ENCODE results near the gene MIB1.

Gene MIB1

GRCh38 chr18:21865043-21865442 lies 124.5 kb downstream of the MIB1 start:
- no peak for DNase-seq (ENCODE audit: extremely low read depth in 1 of 2, low read depth in 1 of 2)

DNA sequence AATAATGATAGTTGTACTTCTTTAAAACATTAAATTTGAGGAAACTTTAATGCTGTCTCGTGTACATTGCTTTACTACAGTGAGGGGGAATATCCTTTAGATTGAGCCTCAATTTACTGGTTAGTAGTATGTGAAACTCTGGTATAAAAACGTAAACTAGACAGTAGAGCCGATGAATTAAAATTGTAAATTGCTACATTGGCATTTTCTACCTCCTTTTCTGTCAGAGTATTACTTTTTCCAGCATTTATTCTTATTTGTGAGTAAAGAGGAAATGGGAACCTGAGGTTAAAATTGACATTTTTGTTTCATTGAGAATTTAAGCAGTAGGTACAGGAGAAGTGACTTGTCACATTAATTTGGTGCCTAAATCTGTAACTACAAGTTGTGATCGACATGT lies 128.2 kb downstream of the MIB1 start:
- no peak for DNase-seq (ENCODE audit: extremely low read depth in 1 of 2, low read depth in 1 of 2)

DNA sequence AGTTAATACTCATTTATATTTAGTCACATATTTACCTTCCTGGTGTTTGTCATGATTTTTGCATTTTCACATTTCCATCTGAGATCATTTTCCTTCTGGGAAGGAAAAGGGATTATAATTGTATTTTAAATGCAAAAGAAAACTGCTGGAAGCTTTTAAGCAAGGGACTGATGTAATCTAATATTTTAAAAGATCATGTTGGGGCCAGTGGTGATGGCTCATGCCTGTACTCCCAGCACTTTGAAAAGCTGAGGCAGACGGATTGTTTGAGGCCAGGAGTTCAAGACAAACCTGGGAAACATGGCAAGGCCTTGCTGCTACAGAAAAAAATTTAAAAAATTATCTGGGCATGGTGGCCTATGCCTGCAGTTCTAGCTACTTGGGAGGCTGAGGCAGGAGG lies 149.0 kb downstream of the MIB1 start:
- DNase-seq (ENCODE audit: extremely low read depth in 1 of 2, low read depth in 1 of 2) = no peak

DNA sequence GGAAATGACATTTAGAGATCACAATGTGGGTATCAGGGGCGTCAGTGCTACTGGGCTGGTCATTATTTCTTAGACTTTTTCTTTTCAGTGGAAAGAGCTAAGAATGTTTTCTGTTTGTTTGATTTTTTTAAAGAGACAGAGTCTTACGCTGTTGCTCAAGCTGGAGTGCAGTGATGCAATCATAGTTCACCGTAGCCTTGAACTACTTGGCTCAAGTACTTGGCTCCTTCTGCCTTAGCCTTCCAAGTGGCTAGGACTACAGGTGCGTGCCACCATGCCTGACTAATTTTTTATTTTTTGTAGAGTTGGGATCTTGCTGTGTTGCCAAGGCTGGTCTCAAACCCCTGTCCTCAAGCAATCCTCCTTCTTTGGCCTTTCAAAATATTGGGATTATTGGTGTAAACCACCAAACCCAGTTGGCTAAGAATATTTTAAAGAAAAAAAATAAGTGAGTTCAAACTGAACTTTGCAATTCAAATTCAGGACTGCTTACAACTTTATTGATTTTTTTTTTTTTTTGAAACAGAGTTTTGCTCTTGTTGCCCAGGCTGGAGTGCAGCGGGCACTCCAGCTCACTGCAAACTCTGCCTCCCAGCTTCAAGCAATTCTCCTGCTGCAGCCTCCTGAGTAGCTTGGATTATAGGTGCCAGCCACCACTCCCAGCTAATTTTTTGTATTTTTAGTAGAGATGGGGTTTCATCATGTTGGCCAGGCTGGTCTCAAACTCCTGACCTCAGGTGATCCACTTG lies 154.2 kb downstream of the MIB1 start:
- DNase-seq (ENCODE audit: extremely low read depth in 1 of 2, low read depth in 1 of 2) = no peak

DNA sequence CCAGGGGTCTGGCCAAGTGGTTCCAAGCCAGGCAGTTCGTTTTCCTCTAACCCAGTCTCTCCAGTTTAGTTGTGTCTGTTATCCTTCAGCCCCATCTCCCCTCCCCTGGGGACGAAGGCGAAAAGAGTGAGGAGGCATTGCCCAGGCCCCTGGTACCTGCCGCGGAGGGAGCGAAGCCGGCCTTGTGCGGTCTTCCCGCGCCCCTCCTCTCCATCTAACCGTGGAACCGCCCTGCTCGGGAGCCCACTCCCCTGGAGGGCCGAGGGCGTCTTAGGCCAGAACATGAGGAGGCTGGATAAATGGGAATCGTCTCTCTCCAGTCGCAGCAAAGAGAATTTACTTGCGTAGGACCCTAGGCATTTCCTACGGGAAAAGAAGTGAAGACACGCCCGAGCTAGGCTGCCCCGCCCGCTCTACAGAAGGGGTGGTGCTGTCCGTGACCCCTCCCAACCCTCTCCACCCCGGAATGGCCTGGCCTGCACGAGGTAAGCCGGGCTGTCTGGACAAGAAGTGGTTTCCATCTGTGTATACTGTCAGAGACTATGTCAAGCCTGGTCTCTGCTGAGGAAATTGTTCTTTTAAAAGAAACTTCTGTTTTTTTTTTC lies 156.2 kb downstream of the MIB1 start:
- no peak for DNase-seq (ENCODE audit: extremely low read depth in 1 of 2, low read depth in 1 of 2)

- DNase-seq (ENCODE audit: extremely low read depth in 1 of 2, low read depth in 1 of 2) = no peak
Measured at GRCh38 chr18:21897811-21898210, 157.2 kb downstream of the MIB1 start.

DNA sequence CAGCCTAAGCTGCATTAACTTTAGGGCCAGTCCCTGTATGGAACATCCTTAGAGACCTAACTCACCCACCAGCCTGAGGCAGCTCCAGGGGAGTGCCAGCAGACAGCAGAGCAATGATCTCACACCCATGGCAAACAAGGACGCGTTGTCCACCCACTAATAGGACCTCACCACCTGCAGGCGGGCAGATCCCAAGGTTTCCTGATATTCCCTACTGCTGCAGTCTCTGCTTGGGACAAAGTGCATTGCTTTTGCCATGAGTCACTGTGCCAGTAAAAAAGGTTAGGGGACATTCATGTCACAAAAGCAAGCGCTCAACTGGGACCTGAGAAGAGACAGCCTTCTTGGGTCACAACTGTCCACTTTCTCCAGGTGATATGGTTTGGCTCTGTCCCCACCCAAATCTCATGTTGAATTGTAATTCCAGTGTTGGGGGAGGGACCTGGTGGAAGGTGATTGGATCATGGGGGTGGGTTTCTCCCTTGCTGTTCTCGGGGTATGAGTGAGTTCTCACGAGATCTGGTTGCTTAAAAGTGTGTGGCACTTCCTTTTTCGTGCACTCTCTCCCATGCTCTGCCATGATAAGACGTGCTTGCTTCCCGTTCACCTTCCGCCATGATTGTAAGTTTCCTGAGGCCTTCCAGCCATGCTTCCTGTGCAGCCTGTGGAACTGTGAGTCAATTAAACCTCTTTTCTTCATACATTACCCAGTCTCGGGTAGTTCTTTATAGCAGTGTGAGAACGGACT lies 160.2 kb downstream of the MIB1 start:
- DNase-seq (ENCODE audit: extremely low read depth in 1 of 2, low read depth in 1 of 2) = no peak

DNA sequence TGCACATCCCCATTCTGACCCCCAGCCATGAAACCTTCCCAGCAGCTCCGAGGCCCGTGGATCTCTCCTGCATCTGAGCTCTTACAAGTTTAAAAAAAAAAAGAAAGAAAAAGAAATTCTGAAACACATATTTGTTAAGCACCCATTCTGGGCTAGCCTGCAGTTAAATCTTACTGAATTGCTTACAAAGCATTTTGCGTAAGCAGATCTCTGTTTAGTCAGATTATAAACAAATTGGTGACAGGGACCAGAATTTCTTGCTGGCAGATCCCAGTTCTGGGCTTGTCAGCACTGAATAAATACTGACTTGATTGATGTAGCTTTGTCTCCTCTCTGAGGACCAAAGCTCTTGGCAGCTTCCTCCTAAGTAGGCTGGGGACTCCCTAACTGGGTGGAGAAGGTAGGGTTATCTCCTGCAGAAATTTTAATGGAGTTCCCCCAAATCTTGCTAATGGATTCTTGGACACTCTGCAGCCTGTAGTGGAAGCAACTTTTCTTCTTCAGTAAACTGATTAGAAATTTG lies 160.9 kb downstream of the MIB1 start:
- DNase-seq (ENCODE audit: extremely low read depth in 1 of 2, low read depth in 1 of 2) = no peak

- no peak for DNase-seq (ENCODE audit: extremely low read depth in 1 of 2, low read depth in 1 of 2)
Measured at GRCh38 chr18:21903709-21904108, 163.1 kb downstream of the MIB1 start.

DNA sequence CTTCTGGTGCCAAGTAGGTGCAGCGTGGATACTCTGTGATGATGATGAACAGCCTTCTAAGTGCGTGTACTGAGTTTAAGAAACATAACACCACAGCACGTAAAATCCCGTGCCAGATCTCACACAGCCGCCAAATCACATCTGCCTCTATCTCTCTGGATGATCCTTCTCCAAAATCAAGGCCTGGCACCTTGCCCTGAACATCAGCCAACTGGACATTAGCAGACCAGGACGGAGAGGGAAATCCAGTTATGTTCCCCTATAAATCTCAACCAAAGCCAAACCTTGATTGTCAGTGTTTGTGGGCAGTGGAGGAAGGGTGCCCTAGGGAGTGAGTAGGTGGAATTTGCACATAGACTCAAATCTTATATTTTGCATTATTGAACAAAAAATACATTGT lies 164.3 kb downstream of the MIB1 start:
- no peak for DNase-seq (ENCODE audit: extremely low read depth in 1 of 2, low read depth in 1 of 2)

GRCh38 chr18:21907451-21907850 lies 166.9 kb downstream of the MIB1 start:
- no peak for DNase-seq (ENCODE audit: extremely low read depth in 1 of 2, low read depth in 1 of 2)

- DNase-seq (ENCODE audit: extremely low read depth in 1 of 2, low read depth in 1 of 2) = no peak
Measured at GRCh38 chr18:21908711-21909110, 168.1 kb downstream of the MIB1 start.

- DNase-seq (ENCODE audit: extremely low read depth in 1 of 2, low read depth in 1 of 2) = no peak
Measured at GRCh38 chr18:21910906-21911305, 170.3 kb downstream of the MIB1 start.

DNA sequence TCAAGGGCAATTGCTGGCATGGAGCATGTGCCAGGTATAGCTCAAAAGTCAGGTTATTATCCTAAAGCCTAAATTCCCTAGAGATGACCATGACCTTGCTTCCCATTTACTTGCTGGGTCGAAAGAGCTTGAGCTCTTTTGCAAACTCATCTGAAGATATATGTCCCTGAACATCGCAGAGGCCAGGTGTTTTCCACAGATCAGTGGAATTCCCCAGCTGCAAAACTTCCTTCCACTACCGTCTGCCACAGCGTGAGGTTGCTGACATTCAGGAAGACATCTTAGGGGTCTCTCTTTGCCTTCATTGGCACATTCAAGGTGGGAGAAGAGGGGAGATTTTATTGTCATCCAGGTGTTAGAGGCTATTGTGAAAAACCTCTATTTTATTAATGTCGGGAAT lies 171.0 kb downstream of the MIB1 start:
- DNase-seq (ENCODE audit: extremely low read depth in 1 of 2, low read depth in 1 of 2) = no peak

- no peak for DNase-seq (ENCODE audit: extremely low read depth in 1 of 2, low read depth in 1 of 2)
Measured at GRCh38 chr18:21912339-21913239, 172.0 kb downstream of the MIB1 start.

DNA sequence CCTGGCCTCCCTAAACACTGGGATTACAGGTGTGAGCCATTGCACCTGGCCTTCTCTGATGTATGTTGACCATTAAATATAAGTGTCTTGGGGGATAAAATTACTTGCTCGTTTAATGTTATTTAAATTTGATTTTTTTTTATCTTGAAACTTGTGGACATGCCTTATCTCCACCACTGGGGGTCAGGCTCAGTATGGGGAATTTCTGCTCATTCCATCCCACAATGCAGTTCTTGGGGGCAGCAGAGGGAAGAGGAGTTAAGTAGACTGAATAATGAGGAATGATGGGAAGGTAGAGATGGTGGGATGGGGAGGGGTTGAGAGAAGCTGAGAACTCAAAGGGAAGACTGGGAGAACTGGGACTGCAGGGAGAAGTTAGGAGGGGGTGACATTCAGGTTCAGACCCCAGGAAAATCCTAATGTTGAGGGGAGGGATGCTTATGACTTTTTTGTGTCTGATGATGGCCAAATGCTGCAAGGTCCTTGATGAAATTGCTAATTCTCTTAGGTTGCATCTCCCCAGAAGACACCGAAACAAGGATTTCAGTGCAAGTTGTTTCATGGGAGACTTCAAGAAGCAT lies 174.2 kb downstream of the MIB1 start:
- no peak for DNase-seq (ENCODE audit: extremely low read depth in 1 of 2, low read depth in 1 of 2)

DNA sequence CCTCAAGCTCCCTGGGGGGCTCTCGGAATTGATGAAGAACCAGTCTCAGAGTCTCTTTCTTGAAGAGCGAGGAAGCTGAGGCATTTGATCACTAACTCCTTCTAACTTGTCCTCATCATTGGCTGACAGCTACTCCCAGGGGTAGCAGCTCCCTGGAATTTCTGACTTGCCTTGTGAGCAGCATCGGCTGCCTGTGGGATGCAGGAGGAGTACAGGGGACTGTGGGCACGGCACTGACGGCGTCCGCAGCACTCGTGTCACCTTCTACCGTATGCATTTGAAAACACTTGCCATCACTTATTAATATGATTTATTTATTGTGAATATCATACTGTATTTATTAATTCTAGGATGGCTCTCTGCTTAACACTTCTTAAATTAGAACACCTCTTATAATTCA lies 175.0 kb downstream of the MIB1 start:
- DNase-seq (ENCODE audit: extremely low read depth in 1 of 2, low read depth in 1 of 2) = no peak

GRCh38 chr18:21916594-21916993 lies 176.0 kb downstream of the MIB1 start:
- no peak for DNase-seq (ENCODE audit: extremely low read depth in 1 of 2, low read depth in 1 of 2)

GRCh38 chr18:21918693-21919092 lies 178.1 kb downstream of the MIB1 start:
- DNase-seq (ENCODE audit: extremely low read depth in 1 of 2, low read depth in 1 of 2) = no peak
